Dendritic cell treated with granulocyte-macrophage colony-stimulating factor and Interleukin-4, amounts not matched to agents 40 ng/mL and 50 ng/mL, for 4 days (primary cell): Measurements from ENCODE around the gene ASAP3.

ENCODE experiments used
- H3K27ac Mint-ChIP-seq: one replicate; pipeline ENCODE4 v1.8.0; 2022; ENCODE audit warnings: mild to moderate bottlenecking, mixed read lengths
- H3K27me3 Mint-ChIP-seq: one replicate; pipeline ENCODE4 v1.8.0; 2022; ENCODE audit warnings: mild to moderate bottlenecking, mixed read lengths
- H3K36me3 Mint-ChIP-seq: one replicate; pipeline ENCODE4 v1.8.0; 2022; ENCODE audit warnings: low read depth, mixed read lengths
- H3K4me1 Mint-ChIP-seq: one replicate; pipeline ENCODE4 v1.8.0; 2022; ENCODE audit warnings: low read depth, mixed read lengths
- H3K4me3 Mint-ChIP-seq: one replicate; pipeline ENCODE4 v1.8.0; 2022; ENCODE audit warnings: mild to moderate bottlenecking, moderate library complexity, mixed read lengths
- H3K9me3 Mint-ChIP-seq: one replicate; pipeline ENCODE4 v1.8.0; 2022; ENCODE audit warnings: mixed read lengths
- intact Hi-C: fragments of 100-400 bp; cut with micrococcal nuclease; formaldehyde crosslinking; loops from one replicate; pipeline ENCODE4 v1.15.0; 2022

The ASAP3 gene

GRCh38 chr1:23477359-23478144 lies 6.4 kb downstream of the ASAP3 start:
- Mint-ChIP-seq H3K36me3 (no peaks in the 10 kb centered on the region), H3K27me3 (peaks cover 48% of the 10 kb centered on the region), H3K4me1 (no peaks in the 10 kb centered on the region), H3K4me3 (no peak overlapping the region), H3K27ac (no peak overlapping the region), H3K9me3 (no peaks in the 10 kb centered on the region)
- intact Hi-C loops, result no loop called here

GRCh38 chr1:23475641-23476040 lies 8.3 kb downstream of the ASAP3 start:
- H3K36me3 Mint-ChIP-seq, result no peaks in the 10 kb centered on the region
- no peaks in the 10 kb centered on the region for H3K9me3 Mint-ChIP-seq
- no peaks in the 10 kb centered on the region for H3K4me1 Mint-ChIP-seq
- H3K27me3 Mint-ChIP-seq, result peaks cover 32% of the 10 kb centered on the region
- intact Hi-C loops, result no loop called here
- no peak overlapping the region for H3K27ac Mint-ChIP-seq
- no peak overlapping the region for H3K4me3 Mint-ChIP-seq

GRCh38 chr1:23475134-23475628 lies 8.8 kb downstream of the ASAP3 start:
- Mint-ChIP-seq H3K27me3 (peaks cover 27% of the 10 kb centered on the region), H3K9me3 (no peaks in the 10 kb centered on the region), H3K36me3 (no peaks in the 10 kb centered on the region), H3K27ac (no peak overlapping the region), H3K4me1 (no peaks in the 10 kb centered on the region), H3K4me3 (no peak overlapping the region)
- intact Hi-C loops, result no loop called here

DNA sequence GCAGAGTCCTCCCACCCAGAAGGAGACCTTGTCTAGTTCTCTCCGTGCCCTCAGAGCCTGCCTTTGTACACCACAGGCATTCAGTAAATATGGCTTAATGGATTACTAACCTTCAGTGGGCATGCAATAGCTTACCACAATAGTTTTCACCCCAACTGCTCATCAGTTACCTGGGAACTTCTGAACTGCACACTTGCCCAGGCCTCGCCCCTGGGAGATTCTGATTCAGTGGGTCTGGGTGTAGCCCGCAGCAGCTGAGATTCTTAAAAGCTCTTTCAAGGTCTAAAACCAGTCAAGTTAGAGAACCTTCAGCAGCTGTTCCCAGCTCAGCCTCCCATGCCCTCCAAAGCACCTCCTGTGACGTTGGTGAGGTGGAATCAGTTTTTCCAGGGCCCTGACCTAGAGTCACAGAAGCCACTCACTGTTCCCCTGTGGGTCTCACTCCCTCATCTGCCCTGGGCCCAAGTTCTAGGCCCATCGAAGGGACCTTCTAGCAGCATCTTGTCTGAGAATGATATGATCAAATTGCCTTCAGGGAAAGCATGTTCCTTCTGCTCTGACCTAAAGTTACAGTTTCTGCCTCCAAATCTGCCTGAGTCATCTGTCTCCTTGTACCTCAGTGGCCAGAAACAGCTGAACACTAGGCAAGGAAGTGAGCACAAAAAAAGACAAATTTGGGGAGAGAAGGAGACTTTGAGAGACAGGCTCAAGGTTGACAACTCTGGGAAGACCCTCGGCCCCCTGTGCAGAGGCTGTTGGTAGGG lies 10.8 kb downstream of the ASAP3 start:
- Mint-ChIP-seq H3K27me3 (peaks cover 23% of the 10 kb centered on the region), H3K4me1 (no peaks in the 10 kb centered on the region), H3K27ac (no peak overlapping the region), H3K36me3 (no peaks in the 10 kb centered on the region), H3K9me3 (no peaks in the 10 kb centered on the region), H3K4me3 (no peak overlapping the region)
- intact Hi-C loops, result no loop called here

DNA sequence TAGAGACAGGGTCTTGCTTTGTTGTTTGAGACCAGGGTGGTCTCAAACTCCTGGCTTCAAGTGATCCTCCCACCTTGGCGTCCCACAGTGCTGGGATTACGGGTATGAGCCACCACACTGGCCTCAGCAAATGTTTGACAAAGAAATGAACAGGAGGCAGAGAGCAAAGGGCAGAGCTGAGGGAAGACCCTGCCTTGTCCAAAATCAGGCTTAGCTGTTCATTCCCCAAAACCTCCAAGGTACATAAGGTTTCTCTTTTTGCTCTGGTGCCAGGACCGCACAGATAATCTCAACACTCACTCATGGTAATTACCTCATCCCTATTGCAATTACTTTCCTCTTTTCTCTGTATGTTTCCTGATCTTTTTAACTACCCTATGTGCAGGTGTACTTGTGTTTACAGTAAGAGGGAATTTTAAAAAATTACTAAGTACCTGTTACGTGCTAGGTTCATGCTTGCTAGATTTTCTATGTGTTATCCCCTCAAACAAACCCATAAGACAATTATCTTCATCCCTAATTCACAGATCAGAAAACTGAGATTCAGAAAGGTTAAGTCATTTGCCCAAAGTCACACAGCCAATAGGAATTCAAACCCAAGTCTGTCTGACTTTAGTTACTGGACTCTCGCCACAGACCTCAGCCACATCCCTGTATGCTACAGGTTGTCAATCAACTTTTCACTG lies 11.5 kb downstream of the ASAP3 start:
- H3K9me3 Mint-ChIP-seq, result no peaks in the 10 kb centered on the region
- H3K27me3 Mint-ChIP-seq, result peaks cover 22% of the 10 kb centered on the region
- no peaks in the 10 kb centered on the region for H3K4me1 Mint-ChIP-seq
- no peak overlapping the region for H3K4me3 Mint-ChIP-seq
- no peak overlapping the region for H3K27ac Mint-ChIP-seq
- no peaks in the 10 kb centered on the region for H3K36me3 Mint-ChIP-seq
- intact Hi-C loops, result no loop called here

DNA sequence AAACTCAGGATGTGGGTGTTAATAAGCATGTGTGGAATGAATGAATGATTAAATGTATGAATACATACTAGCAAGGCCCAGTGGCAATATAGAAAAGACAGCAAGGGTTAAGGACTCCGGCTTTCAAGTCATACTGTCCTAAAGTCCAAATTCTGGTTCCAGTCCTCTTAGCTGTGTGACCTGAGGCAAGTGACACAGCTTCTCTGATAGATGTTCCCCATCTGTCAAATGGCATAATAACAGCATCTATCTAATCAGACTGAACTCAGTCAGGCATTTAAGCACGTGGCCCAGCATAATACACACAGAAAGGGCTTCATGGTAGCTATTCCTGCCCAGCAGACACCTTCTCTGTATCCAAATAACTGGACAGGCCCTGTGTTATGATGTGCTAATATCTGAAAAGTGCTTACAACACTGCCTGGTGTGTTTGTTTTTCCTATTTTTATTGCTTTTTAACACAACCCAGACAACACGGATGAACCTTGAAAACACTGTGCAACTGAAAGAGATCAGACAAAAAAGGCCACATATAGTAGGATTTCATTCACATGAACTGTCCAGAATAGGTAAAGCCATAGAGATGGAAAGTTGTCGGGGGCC lies 12.4 kb downstream of the ASAP3 start:
- Mint-ChIP-seq H3K27ac (no peak overlapping the region), H3K4me3 (no peak overlapping the region), H3K36me3 (no peaks in the 10 kb centered on the region), H3K4me1 (no peaks in the 10 kb centered on the region), H3K27me3 (peaks cover 18% of the 10 kb centered on the region), H3K9me3 (no peaks in the 10 kb centered on the region)
- intact Hi-C loops, result no loop called here

- no peaks in the 10 kb centered on the region for H3K36me3 Mint-ChIP-seq
- H3K4me1 Mint-ChIP-seq, result no peaks in the 10 kb centered on the region
- H3K27ac Mint-ChIP-seq, result no peak overlapping the region
- H3K4me3 Mint-ChIP-seq, result no peak overlapping the region
- H3K9me3 Mint-ChIP-seq, result no peaks in the 10 kb centered on the region
- H3K27me3 Mint-ChIP-seq, result peaks cover 14% of the 10 kb centered on the region
- intact Hi-C loops, result no loop called here
Observed at GRCh38 chr1:23470282-23471070, 13.5 kb downstream of the ASAP3 start.

- intact Hi-C loops, result no loop called here
Observed at GRCh38 chr1:23469372-23469982, 14.5 kb downstream of the ASAP3 start.

DNA sequence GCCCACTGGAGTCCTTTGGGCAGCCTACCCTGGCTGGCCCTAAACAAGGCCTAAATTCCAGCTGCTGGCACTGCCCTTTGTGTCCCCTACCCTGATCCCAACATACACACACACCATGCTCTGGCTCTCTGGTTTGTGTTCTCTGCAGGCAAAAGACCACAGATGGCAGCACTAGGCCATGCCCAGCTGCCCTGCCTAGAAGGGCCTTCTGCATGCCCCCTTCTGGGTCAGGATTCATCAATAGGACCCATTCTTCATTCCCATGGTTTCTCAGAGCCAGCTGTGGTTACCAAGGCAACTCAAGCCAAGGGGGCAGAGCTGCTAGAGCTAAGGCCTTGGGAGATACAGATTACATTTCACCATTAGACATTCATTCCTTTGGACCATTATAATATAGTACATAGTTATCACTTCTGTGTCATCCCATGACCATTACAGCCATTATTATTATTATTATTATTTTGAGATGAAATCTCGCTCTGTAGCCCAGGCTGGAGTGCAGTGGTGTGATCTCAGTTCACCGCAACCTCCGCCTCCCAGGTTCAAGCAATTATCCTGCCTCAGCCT lies 17.5 kb downstream of the ASAP3 start:
- Mint-ChIP-seq H3K4me3 (no peak overlapping the region), H3K27me3 (peaks cover 21% of the 10 kb centered on the region), H3K27ac (no peak overlapping the region), H3K36me3 (no peaks in the 10 kb centered on the region), H3K9me3 (no peaks in the 10 kb centered on the region), H3K4me1 (no peaks in the 10 kb centered on the region)
- intact Hi-C loops, result no loop called here

More at GRCh38 chr1:23469372-23469982, 14.5 kb downstream of the ASAP3 start:
- no peak overlapping the region for H3K4me3 Mint-ChIP-seq
- H3K36me3 Mint-ChIP-seq, result no peaks in the 10 kb centered on the region
- H3K27ac Mint-ChIP-seq, result no peak overlapping the region
- H3K9me3 Mint-ChIP-seq, result no peaks in the 10 kb centered on the region
- no peaks in the 10 kb centered on the region for H3K4me1 Mint-ChIP-seq
- H3K27me3 Mint-ChIP-seq, result peaks cover 14% of the 10 kb centered on the region

DNA sequence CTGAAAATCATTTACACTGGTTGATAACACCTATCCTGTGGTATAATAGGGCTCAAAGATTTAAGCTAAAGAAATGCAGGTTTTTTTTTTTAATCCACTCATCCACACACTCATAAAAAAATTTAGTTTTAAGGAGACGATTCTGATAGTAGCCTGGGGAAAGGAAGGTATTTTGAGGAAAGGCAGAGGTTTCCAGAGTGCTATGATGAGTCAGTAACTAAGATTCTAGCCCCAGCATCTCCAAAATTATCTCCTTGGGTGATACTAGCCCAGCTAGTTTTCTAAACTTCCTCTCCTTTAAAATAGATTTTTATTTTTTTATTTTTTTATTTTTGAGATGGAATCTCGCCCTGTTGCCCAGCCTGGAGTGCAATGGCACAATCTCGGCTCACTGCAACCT lies 20.7 kb downstream of the ASAP3 start:
- H3K36me3 Mint-ChIP-seq, result no peaks in the 10 kb centered on the region
- H3K27me3 Mint-ChIP-seq, result peaks cover 42% of the 10 kb centered on the region
- no peaks in the 10 kb centered on the region for H3K4me1 Mint-ChIP-seq
- H3K9me3 Mint-ChIP-seq, result no peaks in the 10 kb centered on the region
- intact Hi-C loops, result no loop called here
- no peak overlapping the region for H3K27ac Mint-ChIP-seq
- no peak overlapping the region for H3K4me3 Mint-ChIP-seq

- Mint-ChIP-seq H3K4me1 (no peaks in the 10 kb centered on the region), H3K4me3 (no peak overlapping the region), H3K36me3 (no peaks in the 10 kb centered on the region), H3K27ac (no peak overlapping the region), H3K27me3 (peaks cover 42% of the 10 kb centered on the region), H3K9me3 (no peaks in the 10 kb centered on the region)
- intact Hi-C loops, result no loop called here
Observed at GRCh38 chr1:23462766-23463165, 21.2 kb downstream of the ASAP3 start.

DNA sequence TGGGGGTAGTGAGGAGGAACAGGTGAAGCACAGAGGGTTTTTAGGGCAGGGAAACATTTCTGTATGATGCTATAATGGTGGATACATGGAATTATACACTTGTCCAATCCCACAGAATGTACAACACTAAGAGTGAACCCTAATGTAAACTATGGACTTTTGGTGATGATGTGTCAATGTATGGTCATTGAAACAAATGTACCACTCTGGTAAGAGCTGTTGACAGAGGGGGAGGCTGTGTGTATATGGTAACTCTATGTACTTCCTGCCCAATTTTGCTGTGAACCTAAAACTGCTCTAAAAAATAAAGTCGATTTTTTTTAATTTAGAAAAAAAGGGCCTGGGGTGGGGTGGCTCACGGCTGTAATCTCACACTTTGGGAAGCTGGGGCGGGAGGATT lies 22.9 kb downstream of the ASAP3 start:
- Mint-ChIP-seq H3K4me1 (no peaks in the 10 kb centered on the region), H3K9me3 (no peaks in the 10 kb centered on the region), H3K36me3 (no peaks in the 10 kb centered on the region), H3K27me3 (peaks cover 48% of the 10 kb centered on the region), H3K4me3 (no peak overlapping the region), H3K27ac (no peak overlapping the region)
- intact Hi-C loops, result no loop called here

DNA sequence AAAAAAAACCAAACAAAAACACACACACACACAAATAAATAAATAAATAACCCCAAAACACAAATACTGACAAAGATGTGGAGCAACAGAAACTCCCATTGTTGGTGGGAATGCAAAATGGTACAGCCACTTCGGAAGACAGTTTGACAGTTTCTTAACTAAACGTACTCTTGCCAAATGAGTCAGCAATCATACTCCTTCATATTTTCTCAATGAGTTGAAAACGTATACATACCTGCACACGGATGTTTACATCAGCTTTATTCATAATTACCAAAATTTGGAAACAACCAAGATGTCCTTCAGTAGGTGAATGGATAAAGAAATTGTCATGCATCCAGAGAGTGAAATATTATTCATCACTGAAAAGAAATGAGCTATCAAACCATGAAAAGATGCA lies 23.5 kb downstream of the ASAP3 start:
- Mint-ChIP-seq H3K9me3 (no peaks in the 10 kb centered on the region), H3K27ac (no peak overlapping the region), H3K4me1 (no peaks in the 10 kb centered on the region), H3K4me3 (no peak overlapping the region), H3K36me3 (no peaks in the 10 kb centered on the region), H3K27me3 (peaks cover 52% of the 10 kb centered on the region)
- intact Hi-C loops, result no loop called here
